ENCODE data around the gene ZBED2.

- TF ChIP-seq CTCF (IDR thresholded peaks at IDR 0.05): no peak
- no peak for TF ChIP-seq POLR2A (IDR thresholded peaks at IDR 0.05)
- no peak for TF ChIP-seq POLR2AphosphoS5 (IDR thresholded peaks at IDR 0.05; ENCODE audit: insufficient read depth in 1 of 2, low read depth in 1 of 2)
Measured at GRCh38 chr3:111617406-111617805, 22.3 kb upstream of the ZBED2 start.

All from vagina (tissue), 2 donors.